Fibroblast of lung (primary cell): ENCODE results near the gene ACSF2. TPM values are rescaled to one million over a fixed set of nuclear protein-coding genes. Genes with fewer than 3 reads are reported as not detected.

Experiments used
- DNase-seq, 2 donors: peaks; one replicate each; pipeline versions ENCODE4 v3.0.0 to v3.0.0-alpha.2; 2010; ENCODE audit warnings: low read depth in 2 of 2
- H2AFZ ChIP-seq: 2 replicates; pipeline ENCODE4 v1.5.1; 2012; ENCODE audit warnings: low read length, control low read depth, inconsistent platforms
- H3K27ac ChIP-seq: 2 replicates; pipeline ENCODE4 v1.5.1; 2011; ENCODE audit warnings: low read length, control low read depth; ENCODE audit not compliant: insufficient read depth
- H3K27me3 ChIP-seq: 2 replicates; pipeline ENCODE4 v1.5.1; 2011; ENCODE audit warnings: mild to moderate bottlenecking, low read length; ENCODE audit not compliant: control insufficient read depth, insufficient read depth
- H3K36me3 ChIP-seq: 2 replicates; pipeline ENCODE4 v1.5.1; 2011; ENCODE audit warnings: low read length; ENCODE audit not compliant: control insufficient read depth, insufficient read depth
- H3K4me1 ChIP-seq: 2 replicates; pipeline ENCODE4 v1.5.1; 2011; ENCODE audit warnings: low read length; ENCODE audit not compliant: control insufficient read depth, insufficient read depth; ENCODE audit errors: extremely low read depth
- H3K4me2 ChIP-seq: 2 replicates; pipeline ENCODE4 v1.5.1; 2011; ENCODE audit warnings: low read length, control low read depth; ENCODE audit not compliant: insufficient read depth; ENCODE audit errors: extremely low read depth
- H3K4me3 ChIP-seq, 4 experiments: fragments of 200-600 bp in 1 of 4; sonication (generic) in 1 of 4; replicated peaks in 1 of 4; 2 replicates each; pipeline ENCODE4 v1.5.1; 2011 to 2016; ENCODE audit warnings: low read length in 4 of 4, low read depth in 3 of 4, mild to moderate bottlenecking in 3 of 4, control low read depth in 2 of 4, inconsistent platforms in 1 of 4, mixed read lengths in 1 of 4; ENCODE audit not compliant: insufficient read depth in 1 of 4; ENCODE audit errors: control extremely low read depth in 1 of 4
- H3K79me2 ChIP-seq: 2 replicates; pipeline ENCODE4 v1.5.1; 2012; ENCODE audit warnings: mild to moderate bottlenecking, low read length, inconsistent platforms; ENCODE audit not compliant: control insufficient read depth, insufficient read depth
- H3K9ac ChIP-seq: 2 replicates; pipeline ENCODE4 v1.5.1; 2011; ENCODE audit warnings: mild to moderate bottlenecking, low read length, control low read depth; ENCODE audit not compliant: insufficient read depth
- H3K9me3 ChIP-seq: 2 replicates; pipeline ENCODE4 v1.5.1; 2012; ENCODE audit warnings: low read depth, low read length; ENCODE audit not compliant: control insufficient read depth, insufficient read depth
- H4K20me1 ChIP-seq: 2 replicates; pipeline ENCODE4 v1.5.1; 2011; ENCODE audit warnings: low read length; ENCODE audit not compliant: control insufficient read depth, insufficient read depth; ENCODE audit errors: extremely low read depth
- EZH2 ChIP-seq: IDR thresholded peaks from 2 replicates; pipeline ENCODE4 v1.5.1; 2012; ENCODE audit warnings: low read length, control low read depth, mild to moderate bottlenecking; ENCODE audit errors: missing control alignments
- polyA plus RNA-seq, 2 donors: library from polyadenylated mRNA; depleted of rRNA in 1 of 2; stranded (reverse) in 1 of 2; unstranded in 1 of 2; fragments of >200 nt; gene quantifications; 2 replicates each; pipeline ENCODE4 v1.2.1, GENCODE V29; 2011 to 2012; ENCODE audit warnings: missing spikeins in 1 of 2
- total RNA-seq: library from RNA; depleted of rRNA; stranded (reverse); fragments of >200 nt; gene quantifications from 2 replicates; pipeline ENCODE4 v1.2.1, GENCODE V29; 2014
- TF ChIP-seq, protein P1 (sequence below), 2 donors: IDR thresholded peaks in 1 of 2; conservative IDR thresholded peaks in 1 of 2; 1 replicate in 1 of 2; 2 replicates in 1 of 2; pipeline ENCODE4 v1.5.1; 2011 to 2012; ENCODE audit warnings: low read length in 2 of 2, control low read depth in 1 of 2, inconsistent platforms in 1 of 2, low read depth in 1 of 2, mild to moderate bottlenecking in 1 of 2

ACSF2 gene
- total and polyA plus RNA-seq, 2 donors (not counting 1 experiment from before 2014, with no cell fraction given), result 16.5 to 23.6 TPM

DNA sequence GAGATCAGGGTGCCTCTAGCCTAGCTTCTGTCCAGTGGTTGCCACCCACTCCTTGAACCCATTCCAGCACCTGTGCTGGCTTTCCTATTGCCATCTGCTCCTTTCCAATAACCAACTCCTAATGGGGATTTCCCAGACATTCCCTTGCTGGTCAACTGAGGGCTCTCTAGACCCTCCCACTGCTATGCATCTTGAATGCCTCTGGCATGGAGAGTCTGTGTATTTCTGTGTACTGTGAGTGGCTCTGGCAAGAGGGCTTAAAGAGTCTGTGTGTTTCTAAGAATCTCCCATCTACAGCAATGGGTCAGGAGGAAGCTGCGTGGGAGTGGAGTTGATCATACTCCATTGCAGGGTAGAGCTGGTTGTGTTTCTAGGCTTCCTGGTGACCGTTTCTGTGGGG, 95.5 kb downstream of the ACSF2 start:
- DNase-seq, result no peak
- H4K20me1 ChIP-seq, result no peaks in the 10 kb centered on the region
- TF ChIP-seq EZH2, result no peak
- TF ChIP-seq, protein P1, sequence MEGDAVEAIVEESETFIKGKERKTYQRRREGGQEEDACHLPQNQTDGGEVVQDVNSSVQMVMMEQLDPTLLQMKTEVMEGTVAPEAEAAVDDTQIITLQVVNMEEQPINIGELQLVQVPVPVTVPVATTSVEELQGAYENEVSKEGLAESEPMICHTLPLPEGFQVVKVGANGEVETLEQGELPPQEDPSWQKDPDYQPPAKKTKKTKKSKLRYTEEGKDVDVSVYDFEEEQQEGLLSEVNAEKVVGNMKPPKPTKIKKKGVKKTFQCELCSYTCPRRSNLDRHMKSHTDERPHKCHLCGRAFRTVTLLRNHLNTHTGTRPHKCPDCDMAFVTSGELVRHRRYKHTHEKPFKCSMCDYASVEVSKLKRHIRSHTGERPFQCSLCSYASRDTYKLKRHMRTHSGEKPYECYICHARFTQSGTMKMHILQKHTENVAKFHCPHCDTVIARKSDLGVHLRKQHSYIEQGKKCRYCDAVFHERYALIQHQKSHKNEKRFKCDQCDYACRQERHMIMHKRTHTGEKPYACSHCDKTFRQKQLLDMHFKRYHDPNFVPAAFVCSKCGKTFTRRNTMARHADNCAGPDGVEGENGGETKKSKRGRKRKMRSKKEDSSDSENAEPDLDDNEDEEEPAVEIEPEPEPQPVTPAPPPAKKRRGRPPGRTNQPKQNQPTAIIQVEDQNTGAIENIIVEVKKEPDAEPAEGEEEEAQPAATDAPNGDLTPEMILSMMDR (conservative IDR thresholded peaks at IDR 0.05 in 1 of 2, IDR thresholded peaks at IDR 0.05 in 1 of 2; ENCODE audit: low read depth in 1 of 2, low read length in 2 of 2), result no peak
- H3K4me3 ChIP-seq, result no peak overlapping the region
- peaks cover 10% of the 10 kb centered on the region for H3K27me3 ChIP-seq
- no peak overlapping the region for H3K4me2 ChIP-seq
- H3K79me2 ChIP-seq, result no peaks in the 10 kb centered on the region
- no peak overlapping the region for H3K27ac ChIP-seq
- no peaks in the 10 kb centered on the region for H3K4me1 ChIP-seq
- no peaks in the 10 kb centered on the region for H3K36me3 ChIP-seq
- H3K9me3 ChIP-seq, result no peaks in the 10 kb centered on the region
- no peak overlapping the region for H2AFZ ChIP-seq
- no peak overlapping the region for H3K9ac ChIP-seq

GRCh38 chr17:50522766-50523165, 96.7 kb downstream of the ACSF2 start:
- Histone ChIP-seq H2AFZ (no peak overlapping the region), H3K9ac (no peak overlapping the region), H3K4me3 (no peak overlapping the region), H3K4me2 (no peak overlapping the region), H3K79me2 (no peaks in the 10 kb centered on the region), H3K27ac (no peak overlapping the region), H3K27me3 (peaks cover 11% of the 10 kb centered on the region), H3K9me3 (no peaks in the 10 kb centered on the region), H3K36me3 (no peaks in the 10 kb centered on the region), H3K4me1 (no peaks in the 10 kb centered on the region), H4K20me1 (no peaks in the 10 kb centered on the region)
- no peak for TF ChIP-seq EZH2
- TF ChIP-seq, protein P1 (conservative IDR thresholded peaks at IDR 0.05 in 1 of 2, IDR thresholded peaks at IDR 0.05 in 1 of 2; ENCODE audit: low read depth in 1 of 2, low read length in 2 of 2), result no peak
- DNase-seq, result no peak

DNA sequence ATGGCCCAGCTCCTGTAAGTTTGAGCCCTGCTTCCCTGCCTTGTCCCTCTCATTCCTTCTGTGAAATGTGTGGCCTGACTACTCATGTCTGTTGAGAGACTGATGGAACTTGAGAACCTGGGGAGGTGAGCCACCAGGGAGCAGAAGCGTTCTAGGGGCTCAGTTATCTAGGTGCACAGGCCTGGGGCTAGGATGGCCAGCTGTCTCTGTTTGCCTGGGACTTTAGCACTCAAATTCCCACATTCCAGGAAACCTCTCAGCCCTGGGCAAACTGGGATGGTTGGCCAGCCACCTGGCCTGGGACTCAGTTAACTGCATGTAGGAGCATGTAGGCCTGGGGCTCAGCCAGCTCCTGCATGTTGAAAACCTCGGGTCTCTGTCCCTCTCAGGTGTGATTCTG, 97.2 kb downstream of the ACSF2 start:
- H3K9me3 ChIP-seq, result no peaks in the 10 kb centered on the region
- H3K27ac ChIP-seq, result no peak overlapping the region

More for the DNA sequence above, 97.2 kb downstream of the ACSF2 start:
- H3K4me1 ChIP-seq, result no peaks in the 10 kb centered on the region
- no peaks in the 10 kb centered on the region for H3K36me3 ChIP-seq
- DNase-seq, result no peak
- no peaks in the 10 kb centered on the region for H4K20me1 ChIP-seq
- H3K27me3 ChIP-seq, result peaks cover 11% of the 10 kb centered on the region
- no peak for TF ChIP-seq EZH2
- TF ChIP-seq, protein P1 (conservative IDR thresholded peaks at IDR 0.05 in 1 of 2, IDR thresholded peaks at IDR 0.05 in 1 of 2; ENCODE audit: low read depth in 1 of 2, low read length in 2 of 2), result no peak
- no peak overlapping the region for H3K9ac ChIP-seq
- H2AFZ ChIP-seq, result no peak overlapping the region
- H3K4me3 ChIP-seq, result no peak overlapping the region
- H3K79me2 ChIP-seq, result no peaks in the 10 kb centered on the region
- no peak overlapping the region for H3K4me2 ChIP-seq

Other genes starting within 250 kb of the ACSF2 start
- gene COL1A1, start 224.6 kb upstream of the ACSF2 start, total RNA-seq, result 577 and 584 TPM in 2 replicates
- 541 and 604 TPM in 2 replicates for gene COL1A1, start 224.6 kb upstream of the ACSF2 start, polyA plus RNA-seq
- gene TMEM92, start 151.8 kb upstream of the ACSF2 start, total RNA-seq, result under 0.01 TPM in 1 of 2 replicates, not detected in the other
- gene TMEM92, start 151.8 kb upstream of the ACSF2 start, polyA plus RNA-seq, result 0.05 TPM in 2 replicates
- 32.9 and 43.9 TPM in 2 replicates for gene XYLT2, start 80.1 kb upstream of the ACSF2 start, total RNA-seq
- gene XYLT2, start 80.1 kb upstream of the ACSF2 start, polyA plus RNA-seq, result 11.3 and 12.7 TPM in 2 replicates
- 43.4 and 53.3 TPM in 2 replicates for gene MRPL27, start 53.0 kb upstream of the ACSF2 start, total RNA-seq
- 113 and 142 TPM in 2 replicates for gene MRPL27, start 53.0 kb upstream of the ACSF2 start, polyA plus RNA-seq
- gene EME1, start 53.0 kb upstream of the ACSF2 start, total RNA-seq, result 0.51 and 2.3 TPM in 2 replicates
- gene EME1, start 53.0 kb upstream of the ACSF2 start, polyA plus RNA-seq, result 2.7 and 9.3 TPM in 2 replicates
- gene LRRC59, start 28.7 kb upstream of the ACSF2 start, total RNA-seq, result 83.2 and 88.7 TPM in 2 replicates
- gene LRRC59, start 28.7 kb upstream of the ACSF2 start, polyA plus RNA-seq, result 142 and 167 TPM in 2 replicates
- not detected in 2 replicates for gene CHAD, start 42.7 kb downstream of the ACSF2 start, total RNA-seq
- gene CHAD, start 42.7 kb downstream of the ACSF2 start, polyA plus RNA-seq, result not detected in 2 replicates
- gene RSAD1, start 52.6 kb downstream of the ACSF2 start, total RNA-seq, result 23.9 and 28.4 TPM in 2 replicates
- gene RSAD1, start 52.6 kb downstream of the ACSF2 start, polyA plus RNA-seq, result 12.5 and 13.8 TPM in 2 replicates
- 2.3 and 3.0 TPM in 2 replicates for gene MYCBPAP, start 82.2 kb downstream of the ACSF2 start, total RNA-seq
- 0.16 and 0.40 TPM in 2 replicates for gene MYCBPAP, start 82.2 kb downstream of the ACSF2 start, polyA plus RNA-seq
- under 0.01 TPM in 1 of 2 replicates, not detected in the other for gene EPN3, start 106.5 kb downstream of the ACSF2 start, total RNA-seq
- not detected in 2 replicates for gene EPN3, start 106.5 kb downstream of the ACSF2 start, polyA plus RNA-seq
- gene SPATA20, start 121.0 kb downstream of the ACSF2 start, total RNA-seq, result 68.8 and 119 TPM in 2 replicates
- 19.9 and 21.6 TPM in 2 replicates for gene SPATA20, start 121.0 kb downstream of the ACSF2 start, polyA plus RNA-seq
- gene CACNA1G, start 134.5 kb downstream of the ACSF2 start, total RNA-seq, result 0.26 and 0.99 TPM in 2 replicates
- gene CACNA1G, start 134.5 kb downstream of the ACSF2 start, polyA plus RNA-seq, result 0.08 and 0.09 TPM in 2 replicates
- gene ABCC3, start 208.7 kb downstream of the ACSF2 start, total RNA-seq, result 20.0 and 34.8 TPM in 2 replicates
- gene ABCC3, start 208.7 kb downstream of the ACSF2 start, polyA plus RNA-seq, result 11.5 and 11.9 TPM in 2 replicates